ENCODE measurements around the gene BICRAL.

GRCh38 chr6:42907336-42907735, 125.5 kb downstream of the BICRAL start:
- TF ChIP-seq POLR2A (IDR thresholded peaks at IDR 0.05; ENCODE audit: low read depth, low read length) (no peak), CTCF (IDR thresholded peaks at IDR 0.05; ENCODE audit: extremely low read depth in 1 of 2, insufficient read depth in 1 of 2, low read depth in 1 of 2, low read length in 2 of 2) (no peak), POLR2AphosphoS5 (IDR thresholded peaks at IDR 0.05; ENCODE audit: insufficient read depth, low read depth, low read length) (no peak), EZH2 (IDR thresholded peaks at IDR 0.05; ENCODE audit: borderline replicate concordance, low read depth, low read length, severe bottlenecking) (no peak), GATA2 (IDR thresholded peaks at IDR 0.05; ENCODE audit: insufficient read depth, insufficient read length, low read depth, low read length) (no peak), FOS (IDR thresholded peaks at IDR 0.05; ENCODE audit: borderline replicate concordance, insufficient read depth, low read length) (no peak), JUN (IDR thresholded peaks at IDR 0.05; ENCODE audit: borderline replicate concordance, insufficient read depth, insufficient read length, low read depth) (no peak), MYC (IDR thresholded peaks at IDR 0.05; ENCODE audit: low read depth, low read length) (no peak)
- TF ChIP-seq, protein P1, sequence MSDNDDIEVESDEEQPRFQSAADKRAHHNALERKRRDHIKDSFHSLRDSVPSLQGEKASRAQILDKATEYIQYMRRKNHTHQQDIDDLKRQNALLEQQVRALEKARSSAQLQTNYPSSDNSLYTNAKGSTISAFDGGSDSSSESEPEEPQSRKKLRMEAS (IDR thresholded peaks at IDR 0.05; ENCODE audit: insufficient read depth, insufficient read length), result no peak

All from endothelial cell of umbilical vein (primary cell).